Activated naive CD8-positive, alpha-beta T cell treated with anti-CD3 and anti-CD28 coated beads, Interleukin-2, amount 50 U/mL, for 24 hours (primary cell): Measurements from ENCODE around the gene SLC22A23.

Experiments
- ATAC-seq: fragments of 150-1000 bp; cut with Tn5 transposase; one replicate; pipeline ENCODE4 v1.10.0; 2021
- DNase-seq: peaks from one replicate; pipeline ENCODE4 v3.0.0; 2021
- H3K27ac Mint-ChIP-seq: one replicate; pipeline ENCODE4 v1.8.0; 2021; ENCODE audit warnings: mild to moderate bottlenecking, mixed read lengths
- H3K27me3 Mint-ChIP-seq: one replicate; pipeline ENCODE4 v1.8.0; 2021; ENCODE audit warnings: mixed read lengths
- H3K36me3 Mint-ChIP-seq: one replicate; pipeline ENCODE4 v1.8.0; 2021; ENCODE audit warnings: low read depth, mixed read lengths
- H3K4me1 Mint-ChIP-seq: one replicate; pipeline ENCODE4 v1.8.0; 2021; ENCODE audit warnings: mixed read lengths
- H3K4me3 Mint-ChIP-seq: one replicate; pipeline ENCODE4 v1.8.0; 2021; ENCODE audit warnings: mild to moderate bottlenecking, moderate library complexity, mixed read lengths
- H3K9me3 Mint-ChIP-seq: one replicate; pipeline ENCODE4 v1.8.0; 2021; ENCODE audit warnings: mixed read lengths

Gene SLC22A23

GRCh38 chr6:3373597-3374203 is 83.2 kb downstream of the SLC22A23 start:
- H3K4me3 Mint-ChIP-seq, result no peak overlapping the region
- H3K36me3 Mint-ChIP-seq, result no peaks in the 10 kb centered on the region
- H3K27me3 Mint-ChIP-seq, result no peaks in the 10 kb centered on the region
- H3K27ac Mint-ChIP-seq, result no peak overlapping the region
- DNase-seq (no peak), ATAC-seq (no peak)
- H3K4me1 Mint-ChIP-seq, result peaks cover 28% of the 10 kb centered on the region
- H3K9me3 Mint-ChIP-seq, result no peaks in the 10 kb centered on the region

GRCh38 chr6:3372912-3373554 is 83.8 kb downstream of the SLC22A23 start:
- no peaks in the 10 kb centered on the region for H3K36me3 Mint-ChIP-seq
- no peak overlapping the region for H3K27ac Mint-ChIP-seq
- DNase-seq (no peak), ATAC-seq (no peak)
- peaks cover 24% of the 10 kb centered on the region for H3K4me1 Mint-ChIP-seq
- no peak overlapping the region for H3K4me3 Mint-ChIP-seq
- no peaks in the 10 kb centered on the region for H3K27me3 Mint-ChIP-seq
- H3K9me3 Mint-ChIP-seq, result no peaks in the 10 kb centered on the region

GRCh38 chr6:3372184-3372846 is 84.5 kb downstream of the SLC22A23 start:
- Mint-ChIP-seq H3K4me1 (peaks cover 17% of the 10 kb centered on the region), H3K4me3 (no peak overlapping the region), H3K36me3 (no peaks in the 10 kb centered on the region), H3K9me3 (no peaks in the 10 kb centered on the region), H3K27me3 (no peaks in the 10 kb centered on the region), H3K27ac (no peak overlapping the region)
- ATAC-seq (no peak), DNase-seq (no peak)

DNA sequence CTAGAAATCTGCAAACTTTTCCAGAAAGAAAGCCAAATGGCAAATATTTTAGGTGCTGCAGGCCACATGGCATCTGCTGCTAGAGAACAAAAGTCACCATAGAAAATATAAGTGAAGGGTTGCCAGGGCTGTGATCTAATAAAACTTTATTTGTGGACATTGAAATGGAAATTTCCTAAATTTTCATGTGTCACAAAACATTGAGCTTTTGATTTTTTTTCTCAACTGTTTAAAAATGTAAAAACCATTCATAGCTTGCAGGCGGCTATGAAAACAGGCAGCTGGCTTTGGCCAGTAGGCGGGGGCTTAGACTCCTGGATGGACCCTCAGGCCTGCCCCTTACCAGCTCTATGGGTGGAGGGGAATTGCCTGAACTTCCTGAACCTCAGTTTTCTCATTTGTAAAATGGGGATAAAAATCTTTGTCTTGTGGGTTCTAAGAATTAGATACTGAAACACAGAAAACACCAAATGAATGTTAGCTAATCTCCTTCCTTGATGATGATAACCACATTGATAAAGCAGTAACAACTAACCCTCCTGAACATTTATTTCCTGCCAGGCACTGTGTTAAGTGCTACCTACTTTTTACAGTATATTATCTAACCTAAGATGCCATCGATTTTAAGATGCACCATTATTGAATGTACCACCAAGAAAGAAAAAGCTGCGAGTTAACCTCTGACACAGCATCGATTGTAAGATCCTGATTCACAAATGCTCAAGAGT is 85.5 kb downstream of the SLC22A23 start:
- DNase-seq (no peak), ATAC-seq (no peak)
- H3K4me3 Mint-ChIP-seq, result no peak overlapping the region
- no peaks in the 10 kb centered on the region for H3K36me3 Mint-ChIP-seq
- H3K9me3 Mint-ChIP-seq, result no peaks in the 10 kb centered on the region
- H3K4me1 Mint-ChIP-seq, result peaks cover 14% of the 10 kb centered on the region
- no peak overlapping the region for H3K27ac Mint-ChIP-seq
- H3K27me3 Mint-ChIP-seq, result no peaks in the 10 kb centered on the region

DNA sequence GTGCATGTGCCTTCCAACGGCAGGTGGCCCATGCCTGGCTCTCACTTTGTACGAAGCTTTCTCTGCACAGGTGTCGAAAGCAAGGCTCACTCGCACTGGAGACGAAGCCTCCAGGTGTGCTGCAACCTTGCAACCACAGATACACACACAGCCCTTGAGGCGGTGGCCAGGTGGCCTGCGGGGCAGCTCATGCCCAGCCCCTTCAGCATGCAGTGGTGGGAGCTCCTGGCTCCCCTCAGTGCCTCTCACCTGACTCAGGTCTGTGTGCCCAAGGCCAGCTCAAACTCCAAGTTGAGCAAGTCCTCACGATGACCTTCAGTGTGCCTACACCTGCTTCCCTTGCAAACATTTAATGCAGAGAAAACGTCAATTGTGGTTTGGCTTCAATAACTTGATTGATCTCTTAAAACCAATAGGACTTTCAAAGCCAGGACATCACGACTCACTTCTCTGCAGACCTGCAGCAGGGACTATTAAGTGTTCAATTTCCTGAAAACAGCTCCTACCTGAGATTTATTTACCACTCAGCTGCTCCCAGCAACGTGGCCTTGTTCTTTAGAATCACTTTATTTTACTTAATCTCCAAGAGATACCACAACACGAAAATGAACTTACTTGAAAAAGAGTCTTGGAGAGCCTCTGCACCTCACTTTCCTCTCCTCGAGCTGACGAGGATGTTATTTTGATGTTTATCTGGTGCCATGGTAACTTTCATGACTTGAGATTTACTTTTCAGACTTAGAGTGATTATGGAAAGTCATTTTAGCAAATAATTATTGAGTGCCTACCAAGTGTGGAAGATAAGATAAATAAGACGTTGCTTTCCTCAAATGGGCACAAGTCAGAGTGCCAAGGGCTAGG is 86.3 kb downstream of the SLC22A23 start:
- Mint-ChIP-seq H3K4me1 (peaks cover 14% of the 10 kb centered on the region), H3K9me3 (no peaks in the 10 kb centered on the region), H3K27me3 (no peaks in the 10 kb centered on the region), H3K27ac (no peak overlapping the region), H3K4me3 (no peak overlapping the region), H3K36me3 (no peaks in the 10 kb centered on the region)
- no peak for DNase-seq
- ATAC-seq, result peak; percentile 28

DNA sequence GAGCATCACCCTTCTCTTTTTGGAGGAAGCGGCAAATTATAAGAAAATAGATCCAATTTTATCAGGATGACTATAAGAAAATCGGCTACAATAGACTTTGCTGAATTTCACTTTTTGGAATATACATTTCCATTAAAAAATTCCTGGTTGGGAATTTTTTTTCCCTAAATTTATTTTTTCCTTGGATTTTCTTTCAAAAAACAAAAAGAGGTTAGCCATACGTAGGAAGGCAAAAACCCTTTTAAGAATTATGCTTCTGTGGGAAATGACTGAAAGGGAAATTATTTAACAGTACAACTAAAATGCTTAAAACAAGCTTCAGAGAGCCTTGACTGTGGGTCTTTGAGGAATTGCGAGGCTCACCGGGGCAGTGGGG is 86.9 kb downstream of the SLC22A23 start:
- H3K4me3 Mint-ChIP-seq, result no peak overlapping the region
- no peaks in the 10 kb centered on the region for H3K27me3 Mint-ChIP-seq
- no peak overlapping the region for H3K27ac Mint-ChIP-seq
- no peaks in the 10 kb centered on the region for H3K36me3 Mint-ChIP-seq
- peaks cover 14% of the 10 kb centered on the region for H3K4me1 Mint-ChIP-seq
- DNase-seq, result no peak
- ATAC-seq, result no peak
- no peaks in the 10 kb centered on the region for H3K9me3 Mint-ChIP-seq

DNA sequence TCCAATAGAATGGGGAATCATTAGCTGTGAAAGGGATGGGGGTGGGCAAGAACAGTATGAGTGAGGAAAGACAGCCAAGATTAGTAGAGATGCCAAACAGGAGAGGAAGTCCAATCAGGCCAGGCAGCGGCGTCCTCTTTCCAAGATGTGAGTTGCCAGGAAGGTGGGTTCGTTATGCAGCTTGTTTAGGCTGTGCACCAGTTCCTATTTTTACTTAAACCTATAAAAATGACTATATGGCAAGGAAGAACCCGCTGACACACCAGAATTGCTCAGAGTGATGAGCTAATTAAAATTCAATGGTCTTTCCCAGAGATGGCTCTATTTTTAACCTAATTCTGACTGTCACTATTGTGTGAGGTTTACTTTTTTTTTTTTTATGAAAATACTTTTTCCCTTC is 88.2 kb downstream of the SLC22A23 start:
- no peak overlapping the region for H3K4me3 Mint-ChIP-seq
- no peaks in the 10 kb centered on the region for H3K27me3 Mint-ChIP-seq
- peaks cover 14% of the 10 kb centered on the region for H3K4me1 Mint-ChIP-seq
- no peaks in the 10 kb centered on the region for H3K36me3 Mint-ChIP-seq
- ATAC-seq, result no peak
- H3K27ac Mint-ChIP-seq, result no peak overlapping the region
- no peaks in the 10 kb centered on the region for H3K9me3 Mint-ChIP-seq
- no peak for DNase-seq

DNA sequence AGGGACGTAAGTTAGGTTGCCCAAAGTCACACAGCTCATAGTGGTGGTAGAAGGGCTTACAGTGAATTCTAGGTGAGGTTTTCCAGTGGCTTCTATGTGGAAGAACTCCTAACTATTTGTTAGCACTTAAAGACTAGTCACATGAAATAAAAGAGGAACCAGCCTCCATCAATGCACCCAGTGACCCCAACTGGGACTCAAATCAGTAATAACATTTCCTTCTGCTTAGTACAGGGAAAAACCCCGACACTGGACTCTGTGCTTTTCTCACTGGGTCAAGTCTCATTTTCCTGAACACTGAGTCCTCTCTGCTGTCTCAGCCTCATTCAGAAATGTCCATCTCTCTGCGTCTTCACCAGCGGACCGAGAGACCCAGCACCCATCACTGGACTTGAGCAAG is 89.2 kb downstream of the SLC22A23 start:
- Mint-ChIP-seq H3K9me3 (no peaks in the 10 kb centered on the region), H3K4me3 (no peak overlapping the region), H3K36me3 (no peaks in the 10 kb centered on the region), H3K4me1 (peaks cover 14% of the 10 kb centered on the region), H3K27ac (no peak overlapping the region), H3K27me3 (no peaks in the 10 kb centered on the region)
- no peak for ATAC-seq
- no peak for DNase-seq

- peaks cover 14% of the 10 kb centered on the region for H3K4me1 Mint-ChIP-seq
- no peaks in the 10 kb centered on the region for H3K9me3 Mint-ChIP-seq
- no peak overlapping the region for H3K4me3 Mint-ChIP-seq
- H3K27ac Mint-ChIP-seq, result no peak overlapping the region
- no peak for ATAC-seq
- H3K36me3 Mint-ChIP-seq, result no peaks in the 10 kb centered on the region
- H3K27me3 Mint-ChIP-seq, result no peaks in the 10 kb centered on the region
- no peak for DNase-seq
These were observed 90.0 kb downstream of the SLC22A23 start for GRCh38 chr6:3366596-3367413.

DNA sequence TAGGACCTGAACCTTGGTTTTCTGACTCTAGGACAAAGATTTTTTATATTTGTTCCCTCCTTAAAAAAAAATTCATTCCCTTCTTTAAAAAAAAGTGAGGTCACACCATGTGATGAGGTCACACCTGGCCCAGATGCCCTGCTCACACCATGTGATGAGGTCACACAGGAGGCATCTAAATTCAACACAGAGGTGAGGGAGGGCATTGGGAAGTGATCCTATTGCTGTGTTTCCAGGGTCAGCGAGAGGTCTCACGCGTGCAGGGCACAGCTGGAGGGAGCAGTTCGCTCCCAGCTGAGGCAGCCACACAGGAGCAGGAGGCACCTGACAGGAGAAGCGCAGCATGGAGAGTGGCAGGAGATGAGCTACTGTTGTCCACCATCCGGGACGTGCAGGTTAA is 92.5 kb downstream of the SLC22A23 start:
- DNase-seq (no peak), ATAC-seq (no peak)
- Mint-ChIP-seq H3K27ac (no peak overlapping the region), H3K9me3 (no peaks in the 10 kb centered on the region), H3K4me3 (no peak overlapping the region), H3K36me3 (no peaks in the 10 kb centered on the region), H3K4me1 (no peaks in the 10 kb centered on the region), H3K27me3 (no peaks in the 10 kb centered on the region)

DNA sequence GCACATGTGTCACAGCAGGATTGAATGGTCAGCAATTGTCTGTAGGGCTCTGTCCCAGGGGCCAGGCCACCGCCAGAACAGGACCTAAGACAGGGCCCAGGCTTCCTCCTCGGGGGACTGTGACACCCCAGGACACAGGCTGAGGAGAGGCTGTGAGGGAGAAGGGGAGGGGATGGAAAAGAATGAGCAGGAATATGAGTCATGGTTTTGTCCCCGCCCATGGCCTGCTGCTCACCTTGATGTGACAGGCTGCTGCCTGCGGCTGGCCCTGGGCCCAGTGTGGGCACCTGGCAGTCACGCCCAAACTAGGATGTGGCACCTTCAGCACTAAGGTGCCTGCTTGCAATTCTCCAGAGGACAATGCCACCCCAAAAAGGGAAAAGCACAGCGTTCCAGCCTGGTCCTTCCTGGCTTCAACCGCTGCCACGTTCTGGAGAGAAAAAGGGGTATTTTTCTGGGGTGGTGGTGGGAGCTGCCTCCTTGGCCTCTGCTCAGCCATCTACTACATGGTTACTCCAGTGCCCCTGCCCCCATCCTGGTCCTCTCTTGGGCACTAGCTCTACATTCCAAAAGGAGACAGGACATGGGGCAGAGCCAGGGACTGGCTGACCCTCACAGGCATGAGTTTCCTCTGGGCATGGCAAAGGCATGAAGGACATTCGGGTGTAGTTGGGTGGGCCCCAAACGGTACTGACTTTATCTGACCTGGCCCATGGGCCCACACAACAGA is 93.4 kb downstream of the SLC22A23 start:
- Mint-ChIP-seq H3K9me3 (no peaks in the 10 kb centered on the region), H3K36me3 (no peaks in the 10 kb centered on the region), H3K4me3 (no peak overlapping the region), H3K27me3 (no peaks in the 10 kb centered on the region), H3K27ac (no peak overlapping the region), H3K4me1 (no peaks in the 10 kb centered on the region)
- DNase-seq (no peak), ATAC-seq (peak; percentile 37)

- no peaks in the 10 kb centered on the region for H3K27me3 Mint-ChIP-seq
- H3K4me3 Mint-ChIP-seq, result no peak overlapping the region
- no peaks in the 10 kb centered on the region for H3K36me3 Mint-ChIP-seq
- no peak overlapping the region for H3K27ac Mint-ChIP-seq
- no peak for DNase-seq
- ATAC-seq, result no peak
- no peaks in the 10 kb centered on the region for H3K9me3 Mint-ChIP-seq
- H3K4me1 Mint-ChIP-seq, result peaks cover 3% of the 10 kb centered on the region
These were observed 95.4 kb downstream of the SLC22A23 start for GRCh38 chr6:3361312-3362037.

GRCh38 chr6:3360727-3361045 is 96.2 kb downstream of the SLC22A23 start:
- no peak overlapping the region for H3K4me3 Mint-ChIP-seq
- peaks cover 7% of the 10 kb centered on the region for H3K4me1 Mint-ChIP-seq
- peaks cover under 1% of the 10 kb centered on the region for H3K27me3 Mint-ChIP-seq
- no peaks in the 10 kb centered on the region for H3K36me3 Mint-ChIP-seq
- ATAC-seq, result no peak
- H3K27ac Mint-ChIP-seq, result no peak overlapping the region
- H3K9me3 Mint-ChIP-seq, result no peaks in the 10 kb centered on the region
- DNase-seq, result no peak
